GM12878 (cell line): ENCODE data around the gene DNAJB14. TPM values are rescaled to one million over a fixed set of nuclear protein-coding genes. Genes with fewer than 3 reads are reported as not detected.

Experiments
- ATAC-seq: fragments of 200-7000 bp; cut with Tn5 transposase; 3 replicates; pipeline ENCODE4 v1.9.1; 2020; ENCODE audit warnings: mild to moderate bottlenecking, moderate library complexity
- BruUV-seq: library from RNA; stranded (reverse); fragments of 400-500 nt; replicated peaks from 2 replicates; lab custom pipeline; 2021; lab: Mats Ljungman, UMichigan
- CTCF ChIA-PET: fragments of 300-600 bp; sonication (Branson Sonifier 250); formaldehyde crosslinking; extraction: SDS; loops from one replicate; lab custom pipeline; 2021; ENCODE audit warnings: inconsistent platforms; lab: Yijun Ruan, JAX
- POLR2A ChIA-PET: fragments of 350-600 bp; formaldehyde crosslinking; extraction: SDS; loops from one replicate; lab custom pipeline; 2021; ENCODE audit warnings: inconsistent platforms; lab: Charles Lee
- RAD21 ChIA-PET: fragments of 300-600 bp; sonication (Branson Sonifier 250); formaldehyde crosslinking; loops from one replicate; lab custom pipeline; 2023; ENCODE audit warnings: antibody characterized with exemption; ENCODE audit not compliant: unreplicated experiment; lab: Charles Lee
- SMC1A ChIA-PET: fragments of 300-600 bp; sonication (Branson Sonifier 250); formaldehyde crosslinking; loops from one replicate; lab custom pipeline; 2023; ENCODE audit not compliant: unreplicated experiment, uncharacterized antibody; lab: Charles Lee
- DNase-seq: peaks from one replicate; pipeline ENCODE4 v3.0.0-alpha.2; 2011; ENCODE audit warnings: low read depth, low spot score
- FAIRE-seq: peaks from 3 replicates; lab custom pipeline; 2011; peaks lifted over from hg19 to GRCh38; lab: Jason Lieb, UNC
- H2AFZ ChIP-seq: 2 replicates; pipeline ENCODE4 v1.6.0; 2011; ENCODE audit warnings: low read depth, low read length, control low read depth; ENCODE audit not compliant: control insufficient read depth
- H3K27ac ChIP-seq: 2 replicates; pipeline ENCODE4 v1.5.1; 2011; ENCODE audit warnings: control low read depth; ENCODE audit not compliant: control insufficient read depth, insufficient read depth
- H3K27me3 ChIP-seq, 2 experiments: replicated peaks in 1 of 2; 2 replicates each; pipeline versions ENCODE4 v1.6.0 to v1.6.1; 2011; ENCODE audit warnings: low read length in 1 of 2; ENCODE audit not compliant: control insufficient read depth in 2 of 2, insufficient read depth in 2 of 2
- H3K36me3 ChIP-seq, 2 experiments: 2 replicates each; pipeline ENCODE4 v1.5.1; 2011; ENCODE audit warnings: low read length in 1 of 2; ENCODE audit not compliant: control insufficient read depth in 2 of 2, insufficient read depth in 2 of 2
- H3K4me1 ChIP-seq: 2 replicates; pipeline ENCODE4 v1.6.1; 2011; ENCODE audit warnings: mild to moderate bottlenecking, low read length, moderate library complexity, mixed read lengths; ENCODE audit not compliant: control insufficient read depth, insufficient read depth
- H3K4me2 ChIP-seq: 2 replicates; pipeline ENCODE4 v1.6.0; 2011; ENCODE audit warnings: control low read depth; ENCODE audit not compliant: control insufficient read depth, insufficient read depth
- H3K4me3 ChIP-seq: fragments of 200-600 bp; sonication (generic); 2 replicates; pipeline ENCODE4 v1.5.1; 2016
- H3K79me2 ChIP-seq: 2 replicates; pipeline ENCODE4 v1.6.0; 2011; ENCODE audit warnings: low read length; ENCODE audit not compliant: control insufficient read depth, insufficient read depth
- H3K9ac ChIP-seq: 2 replicates; pipeline ENCODE4 v1.8.0; 2011; ENCODE audit warnings: low read length, control low read depth, mixed read lengths; ENCODE audit not compliant: control insufficient read depth, insufficient read depth
- H3K9me3 ChIP-seq: replicated peaks from 3 replicates; pipeline ENCODE4 v1.5.1; 2011; ENCODE audit warnings: mild to moderate bottlenecking, low read length; ENCODE audit not compliant: control insufficient read depth, insufficient read depth
- H4K20me1 ChIP-seq: 2 replicates; pipeline ENCODE4 v1.6.0; 2011; ENCODE audit not compliant: control insufficient read depth, insufficient read depth
- IRF3 ChIP-seq: fragments of 450-650 bp; IDR thresholded peaks from 2 replicates; pipeline ENCODE4 v1.6.1; 2014; ENCODE audit warnings: mild to moderate bottlenecking
- KLF5 ChIP-seq: fragments of 450-650 bp; IDR thresholded peaks from 2 replicates; pipeline ENCODE4 v1.6.1; 2014; ENCODE audit warnings: mild to moderate bottlenecking; ENCODE audit not compliant: partially characterized antibody
- MAX ChIP-seq: IDR thresholded peaks from 2 replicates; pipeline ENCODE4 v1.6.1; 2012; ENCODE audit warnings: low read depth, low read length, improper control_type of control experiment
- MEF2B ChIP-seq: fragments of 450-650 bp; IDR thresholded peaks from 2 replicates; pipeline ENCODE4 v1.6.1; 2018; ENCODE audit warnings: mild to moderate bottlenecking, moderate library complexity; ENCODE audit not compliant: partially characterized antibody, poor library complexity, severe bottlenecking
- RELA ChIP-seq: fragments of 450-650 bp; IDR thresholded peaks from 2 replicates; pipeline ENCODE4 v1.8.0; 2014; ENCODE audit warnings: borderline replicate concordance; ENCODE audit not compliant: partially characterized antibody
- RELB ChIP-seq: fragments of 450-650 bp; IDR thresholded peaks from 2 replicates; pipeline ENCODE4 v1.6.1; 2017; ENCODE audit warnings: low read depth, mild to moderate bottlenecking, moderate library complexity
- TCF3 ChIP-seq: IDR thresholded peaks from 2 replicates; pipeline ENCODE4 v1.6.1; 2012; ENCODE audit warnings: low read depth, mild to moderate bottlenecking, low read length, borderline replicate concordance; ENCODE audit not compliant: insufficient read depth
- ZBTB33 ChIP-seq: fragments of 450-650 bp; IDR thresholded peaks from 2 replicates; pipeline ENCODE4 v1.6.1; 2017; ENCODE audit warnings: mild to moderate bottlenecking
- ZBTB40 ChIP-seq: fragments of 450-650 bp; IDR thresholded peaks from 2 replicates; pipeline ENCODE4 v1.6.1; 2016; ENCODE audit warnings: mild to moderate bottlenecking, moderate library complexity, borderline replicate concordance
- WGBS: methylation state at CpG from one replicate; pipeline ENCODE4 v1.1.6; 2016; ENCODE audit warnings: low lambda C conversion rate; ENCODE audit not compliant: insufficient replicate concordance, insufficient coverage; ENCODE audit errors: missing lambda C conversion rate; 5-methylcytosine and 5-hydroxymethylcytosine counted together
- in situ Hi-C: fragments of 300-500 bp; cut with MboI; formaldehyde crosslinking; loops from 9 replicates; pipeline ENCODE4 v1.14.3; 2018; ENCODE audit warnings: mixed read lengths
- intact Hi-C: fragments of 100-400 bp; cut with micrococcal nuclease; formaldehyde crosslinking; loops from one replicate; pipeline ENCODE4 v1.14.2; 2022; ENCODE audit not compliant: unreplicated experiment
- polyA plus RNA-seq, 11 experiments: library from polyadenylated mRNA; depleted of rRNA in 4 of 11; unstranded in 6 of 11; stranded (reverse) in 5 of 11; fragments of >200 nt; fragmentation: Nextera tagmentation in 4 of 11; fragmentation: Illumina TruSeq in 1 of 11; extraction: Ambion mirVana in 4 of 11; extraction: Trizol in 1 of 11; gene quantifications; 1 replicate in 1 of 11; 2 replicates in 10 of 11; pipeline versions ENCODE4 v1.2.1 to v1.2.3, GENCODE V29; 2011 to 2016; ENCODE audit warnings: inconsistent platforms in 2 of 11, missing spikeins in 2 of 11, low read depth in 1 of 11
- total RNA-seq, 4 experiments: library from RNA; depleted of rRNA in 3 of 4; stranded (reverse); fragments of >200 nt in 3 of 4; fragmentation: Illumina TruSeq in 1 of 4; extraction: Trizol in 1 of 4; gene quantifications; 2 replicates each; pipeline versions ENCODE4 v1.2.1 to v1.2.3, GENCODE V29; 2013 to 2021

The DNAJB14 gene
- total and polyA plus RNA-seq, 10 of the 15 experiments (the other 5 are each of a cell fraction or from before 2014, with no cell fraction given) = 9.5 to 49.2 (median 27.8) TPM

GRCh38 chr4:99860521-99860920 is 85.9 kb downstream of the DNAJB14 start:
- ChIA-PET POLR2A (no interaction called here), SMC1A (interaction anchor here (1.0 to 4.1 kb wide), 11 partner anchors 13 to 760 kb away, joined by 3 to 24 read pairs (median 4); partner anchors contain the start of gene DAPP1), CTCF (interaction anchor here (1.4 to 3.8 kb wide), 5 partner anchors 24 to 88 kb away, joined by 3 to 23 read pairs (median 8); no protein-coding TSS in a partner anchor), RAD21 (interaction anchor here (1.1 to 1.5 kb wide), 2 partner anchors 49 to 52 kb away, joined by 4 read pairs; no protein-coding TSS in a partner anchor)
- ATAC-seq (no peak), FAIRE-seq (no peak), DNase-seq (no peak)
- intact Hi-C loops (no loop called here), in situ Hi-C loops (no loop called here)
- H3K79me2 ChIP-seq = no peaks in the 10 kb centered on the region; the same call in 1 of the 2 replicates
- no peak overlapping the region for H2AFZ ChIP-seq
- no peaks in the 10 kb centered on the region for H4K20me1 ChIP-seq
- WGBS = 67% methylated on average over 2 of the region's 2 CpGs
- H3K4me1 ChIP-seq = peaks cover 20% of the 10 kb centered on the region
- H3K27me3 ChIP-seq = no peaks in the 10 kb centered on the region
- no peak overlapping the region for H3K4me2 ChIP-seq
- H3K4me3 ChIP-seq = no peak overlapping the region
- peaks cover 2 to 11% of the 10 kb centered on the region in 2 experiments for H3K36me3 ChIP-seq
- H3K9ac ChIP-seq = no peak overlapping the region
- H3K9me3 ChIP-seq = no peaks in the 10 kb centered on the region
- no TSS peak for BruUV-seq
- no peak overlapping the region for H3K27ac ChIP-seq
- TF ChIP-seq MEF2B = no peak
- no peak for TF ChIP-seq TCF3
- no peak for TF ChIP-seq RELA
- TF ChIP-seq KLF5 = no peak
- TF ChIP-seq MAX = no peak
- no peak for TF ChIP-seq RELB
- TF ChIP-seq ZBTB33 = no peak
- TF ChIP-seq IRF3 = no peak
- TF ChIP-seq ZBTB40 = no peak
